Glomerular visceral epithelial cell (primary cell): ENCODE measurements around the gene TRAT1.

ENCODE experiments used
- DNase-seq: peaks from one replicate; pipeline ENCODE4 v3.0.0-alpha.2; 2016; ENCODE audit errors: extremely low spot score

The TRAT1 gene

DNA sequence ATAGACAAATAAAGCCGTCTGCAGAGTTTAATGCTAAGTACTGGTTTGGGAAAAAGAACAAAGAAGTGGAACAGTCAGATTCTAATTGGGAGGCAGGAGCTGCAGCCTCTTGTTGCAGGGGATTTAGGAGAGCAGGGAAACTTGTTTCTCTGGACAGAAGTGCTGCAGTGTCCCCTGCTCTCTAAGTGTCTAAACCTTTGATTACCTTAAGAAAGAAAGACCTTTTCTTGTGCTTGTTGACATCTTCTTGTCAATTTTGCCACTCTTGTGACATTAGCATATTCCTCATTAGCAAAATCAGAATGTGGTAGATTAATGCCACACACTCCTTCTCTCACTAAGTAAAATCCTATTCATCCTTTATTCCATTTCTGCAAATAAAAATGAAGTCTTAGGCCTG is 38.8 kb downstream of the TRAT1 start:
- no peak for DNase-seq

DNA sequence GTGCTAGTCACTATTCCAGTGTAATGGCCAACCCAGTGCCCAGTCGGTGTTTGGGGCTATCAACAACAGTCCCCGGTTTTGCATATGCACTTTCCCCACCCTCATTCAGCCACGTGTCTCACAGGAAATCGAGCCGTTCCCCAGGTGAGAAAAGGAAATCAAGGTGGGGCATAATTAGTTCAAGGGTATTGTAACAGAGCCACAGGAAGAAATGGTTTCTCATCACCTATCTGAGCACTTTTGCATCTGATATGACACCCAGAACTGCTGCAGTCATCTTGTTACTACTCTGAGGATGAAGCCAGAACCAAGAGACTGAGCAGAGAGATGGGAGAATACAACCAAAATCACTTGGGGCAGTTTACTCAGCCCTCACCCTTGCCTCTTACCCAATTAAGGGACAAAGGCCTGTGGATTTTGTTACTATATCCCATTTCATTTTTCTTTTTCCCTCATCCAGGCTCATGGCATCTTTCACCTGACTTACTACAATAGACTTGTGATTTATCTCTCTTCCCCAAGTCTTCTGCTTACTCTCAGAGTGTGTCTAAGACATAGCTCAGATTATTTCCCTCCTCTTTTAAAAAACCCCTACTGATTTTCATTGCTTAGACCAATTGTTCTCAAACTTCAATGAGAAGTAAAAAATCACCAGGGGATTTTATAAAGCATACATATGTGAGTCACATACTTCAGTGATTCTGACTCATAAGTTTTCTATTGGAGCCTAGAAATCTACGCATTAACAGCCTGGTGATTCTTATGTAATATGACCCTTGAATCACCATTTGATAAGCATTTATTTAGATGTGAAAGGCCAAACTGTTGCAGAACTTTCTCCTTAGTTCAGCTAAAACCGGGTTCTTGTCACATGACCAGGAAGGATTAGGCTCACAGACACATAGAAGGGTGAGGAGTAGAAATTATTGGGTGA is 40.5 kb downstream of the TRAT1 start:
- DNase-seq, result peak; percentile 33

DNA sequence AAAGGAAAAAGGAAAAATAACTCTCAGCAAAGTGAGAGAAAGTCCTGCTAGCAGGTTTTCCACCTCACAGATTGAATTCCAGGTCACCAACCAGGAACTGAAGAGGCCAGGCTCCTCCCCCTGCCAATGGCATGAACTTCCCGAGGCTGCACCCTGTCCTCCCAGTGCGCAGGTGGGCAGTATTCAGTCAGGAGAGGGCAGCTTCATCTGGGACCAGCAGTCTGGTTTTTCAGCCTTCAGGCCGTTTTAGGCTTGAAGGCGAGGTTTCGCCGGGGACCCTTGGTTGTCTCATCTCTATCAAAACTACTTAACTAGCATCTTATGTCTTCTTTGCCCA is 41.2 kb downstream of the TRAT1 start:
- DNase-seq, result no peak

DNA sequence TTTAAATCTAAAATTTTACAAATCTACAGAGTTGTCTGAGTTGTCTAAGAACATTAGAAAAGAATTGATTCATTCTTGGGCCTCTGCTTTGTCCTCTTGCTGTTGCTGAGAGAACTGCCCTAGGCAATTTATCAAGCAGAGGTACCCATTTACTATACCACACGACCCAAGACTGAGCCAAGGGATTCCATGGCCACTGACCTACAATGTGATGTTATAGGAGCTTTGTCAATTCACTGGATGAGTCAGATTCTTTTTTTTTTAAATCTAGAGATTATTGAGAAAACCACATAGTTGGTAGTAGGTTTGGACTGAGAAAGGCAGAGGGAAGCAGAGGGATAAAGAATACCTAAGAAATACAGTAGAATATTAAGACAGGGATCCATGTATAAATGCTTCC is 55.3 kb downstream of the TRAT1 start:
- DNase-seq, result no peak

- DNase-seq, result no peak
Measured at GRCh38 chr3:108879915-108880314, 57.3 kb downstream of the TRAT1 start.

DNA sequence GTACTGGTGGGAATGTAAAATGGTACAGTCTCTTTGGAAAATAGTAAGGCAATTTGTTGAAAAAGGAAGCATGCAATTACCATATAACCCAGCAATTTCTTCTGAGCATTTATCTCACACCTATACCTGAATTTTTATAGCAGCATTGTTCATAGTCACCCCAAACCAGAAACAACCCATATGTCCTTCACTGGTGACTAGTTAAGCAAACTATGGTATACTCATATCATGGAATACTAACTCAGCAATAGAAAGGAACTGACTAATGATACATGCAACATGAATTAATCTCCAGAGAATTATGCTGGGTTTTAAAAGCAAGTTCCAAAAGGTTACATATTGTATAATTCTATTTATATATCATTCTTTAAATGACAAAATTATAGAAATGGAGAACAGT is 60.2 kb downstream of the TRAT1 start:
- no peak for DNase-seq

DNA sequence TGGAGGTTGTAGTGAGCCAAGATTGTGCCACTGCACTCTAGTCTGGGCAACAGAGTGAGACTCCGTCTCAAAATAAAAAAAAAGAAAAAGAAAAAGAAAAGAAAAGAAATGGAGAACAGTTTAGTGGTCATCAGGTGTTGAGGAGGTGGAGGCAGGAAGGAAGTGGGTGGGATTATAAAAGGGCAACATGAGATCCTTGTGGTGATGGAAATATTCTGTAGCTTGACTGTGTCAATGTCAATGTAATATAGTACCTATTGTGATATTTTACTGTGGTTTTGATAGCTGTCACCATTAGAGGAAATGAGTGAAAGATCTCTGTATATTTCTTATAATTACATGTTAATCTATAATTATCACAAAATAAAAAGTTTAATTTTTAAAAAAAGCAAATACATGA is 60.8 kb downstream of the TRAT1 start:
- DNase-seq, result no peak

DNA sequence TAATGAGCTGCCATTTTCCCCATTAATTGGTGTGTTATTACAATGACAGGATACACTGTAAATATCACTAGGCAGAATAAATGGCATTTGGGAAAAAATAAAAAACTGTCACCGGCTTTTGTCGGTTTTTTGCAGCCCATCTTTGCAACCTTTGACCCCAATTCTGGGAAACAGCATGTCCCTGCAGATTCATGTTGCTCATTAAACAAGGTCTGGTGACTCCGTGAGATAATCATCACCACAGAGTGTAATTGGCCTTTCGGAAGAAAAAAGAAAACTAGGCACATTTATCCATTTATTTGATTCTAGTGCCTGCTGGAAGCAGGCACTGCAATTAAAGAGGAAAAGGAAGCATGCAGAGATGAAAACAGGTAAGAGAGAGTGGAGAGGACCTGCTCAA is 64.5 kb downstream of the TRAT1 start:
- DNase-seq, result no peak

- DNase-seq, result no peak
Measured at GRCh38 chr3:108887777-108888176, 65.2 kb downstream of the TRAT1 start.

DNA sequence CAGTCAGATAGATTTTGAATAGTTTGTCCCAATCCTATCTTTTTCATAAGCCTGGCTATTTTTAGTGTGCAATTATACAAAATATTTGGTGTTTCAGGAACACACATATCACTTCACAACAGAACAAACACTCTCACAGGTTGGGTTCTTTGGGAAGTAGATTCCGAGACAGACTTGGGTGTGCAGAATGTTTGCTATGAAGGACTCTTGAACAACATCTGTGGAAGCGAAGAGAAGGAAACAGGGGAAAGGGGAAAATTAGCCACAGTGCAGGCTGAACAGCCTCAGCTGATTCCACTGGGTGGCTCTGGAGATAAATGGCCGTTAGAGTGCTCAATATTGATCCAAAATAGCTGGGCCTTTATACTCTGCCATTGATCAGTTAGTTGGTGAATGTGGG is 69.2 kb downstream of the TRAT1 start:
- no peak for DNase-seq

GRCh38 chr3:108894981-108895380 is 72.4 kb downstream of the TRAT1 start:
- no peak for DNase-seq

- no peak for DNase-seq
Measured at GRCh38 chr3:108897883-108898282, 75.3 kb downstream of the TRAT1 start.

GRCh38 chr3:108899530-108899929 is 76.9 kb downstream of the TRAT1 start:
- DNase-seq, result no peak
